Uterus (tissue), 2 donors: Measurements from ENCODE around the gene TOMM7.

Experiments
- POLR2A ChIP-seq, 2 donors: fragments of 450-650 bp; IDR thresholded peaks; one replicate each; pipeline ENCODE4 v1.6.1; 2016; ENCODE audit warnings: antibody characterized with exemption in 2 of 2, mild to moderate bottlenecking in 1 of 2, moderate library complexity in 1 of 2
- TF ChIP-seq, protein P1 (sequence below), 4 experiments: fragments of 200-600 bp in 2 of 4; fragments of 450-650 bp in 2 of 4; sonication (generic) in 2 of 4; IDR thresholded peaks; one replicate each; pipeline ENCODE4 v1.5.1; 2016 to 2019; ENCODE audit warnings: antibody characterized with exemption in 4 of 4, mild to moderate bottlenecking in 2 of 4, moderate library complexity in 1 of 4

DNA sequence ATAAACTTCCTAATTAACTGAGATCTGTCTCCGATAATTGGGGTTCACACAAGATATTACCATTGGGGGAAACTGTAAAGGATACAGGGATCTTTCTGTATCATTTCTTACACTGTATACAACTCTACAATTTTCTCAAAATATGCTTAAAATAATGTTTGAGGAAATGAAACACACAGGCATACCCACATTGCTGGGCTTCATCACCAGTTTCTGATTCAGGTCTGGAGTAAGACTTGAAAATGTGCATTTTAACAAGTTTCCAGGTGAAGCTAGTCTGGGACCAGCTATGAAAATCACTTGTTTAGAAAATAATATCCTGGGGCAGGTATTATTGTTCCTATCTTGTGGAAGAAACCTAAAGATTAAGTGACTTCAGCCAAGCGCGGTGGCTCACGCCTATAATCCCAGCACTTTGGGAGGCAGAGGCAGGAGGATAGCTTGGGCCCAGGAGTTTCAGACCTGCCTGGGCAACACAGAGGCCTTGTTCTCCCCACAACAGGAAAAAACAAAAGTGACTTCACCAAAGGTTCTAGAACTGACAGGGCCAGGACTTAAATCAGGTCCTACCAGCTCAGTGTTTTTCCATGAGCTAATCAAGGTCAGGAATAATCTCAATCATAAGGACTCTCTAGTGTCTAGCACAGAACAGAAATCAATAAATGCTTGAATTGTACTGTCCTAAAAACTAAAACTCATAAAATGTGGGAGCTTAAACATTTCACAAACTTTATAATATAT is 12.6 kb downstream of the TOMM7 start:
- TF ChIP-seq, protein P1, sequence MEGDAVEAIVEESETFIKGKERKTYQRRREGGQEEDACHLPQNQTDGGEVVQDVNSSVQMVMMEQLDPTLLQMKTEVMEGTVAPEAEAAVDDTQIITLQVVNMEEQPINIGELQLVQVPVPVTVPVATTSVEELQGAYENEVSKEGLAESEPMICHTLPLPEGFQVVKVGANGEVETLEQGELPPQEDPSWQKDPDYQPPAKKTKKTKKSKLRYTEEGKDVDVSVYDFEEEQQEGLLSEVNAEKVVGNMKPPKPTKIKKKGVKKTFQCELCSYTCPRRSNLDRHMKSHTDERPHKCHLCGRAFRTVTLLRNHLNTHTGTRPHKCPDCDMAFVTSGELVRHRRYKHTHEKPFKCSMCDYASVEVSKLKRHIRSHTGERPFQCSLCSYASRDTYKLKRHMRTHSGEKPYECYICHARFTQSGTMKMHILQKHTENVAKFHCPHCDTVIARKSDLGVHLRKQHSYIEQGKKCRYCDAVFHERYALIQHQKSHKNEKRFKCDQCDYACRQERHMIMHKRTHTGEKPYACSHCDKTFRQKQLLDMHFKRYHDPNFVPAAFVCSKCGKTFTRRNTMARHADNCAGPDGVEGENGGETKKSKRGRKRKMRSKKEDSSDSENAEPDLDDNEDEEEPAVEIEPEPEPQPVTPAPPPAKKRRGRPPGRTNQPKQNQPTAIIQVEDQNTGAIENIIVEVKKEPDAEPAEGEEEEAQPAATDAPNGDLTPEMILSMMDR (IDR thresholded peaks at IDR 0.05): no peak
- TF ChIP-seq POLR2A (IDR thresholded peaks at IDR 0.05): no peak
